GM21786 (cell line): Measurements from ENCODE around the gene NUDT2.
A peak's percentile ranks its signal among the peaks of the same experiment; 100 is the strongest.
"Not testable (repeated sequence)": the region's sequence is repeated elsewhere in the genome, so short reads cannot be mapped to it uniquely, and the experiment has no call there.

Source experiments
- ATAC-seq: cut with Tn5 transposase; IDR thresholded peaks from one replicate; pipeline ENCODE4 v1.9.1; 2021; ENCODE audit not compliant: unreplicated experiment

The NUDT2 gene

DNA sequence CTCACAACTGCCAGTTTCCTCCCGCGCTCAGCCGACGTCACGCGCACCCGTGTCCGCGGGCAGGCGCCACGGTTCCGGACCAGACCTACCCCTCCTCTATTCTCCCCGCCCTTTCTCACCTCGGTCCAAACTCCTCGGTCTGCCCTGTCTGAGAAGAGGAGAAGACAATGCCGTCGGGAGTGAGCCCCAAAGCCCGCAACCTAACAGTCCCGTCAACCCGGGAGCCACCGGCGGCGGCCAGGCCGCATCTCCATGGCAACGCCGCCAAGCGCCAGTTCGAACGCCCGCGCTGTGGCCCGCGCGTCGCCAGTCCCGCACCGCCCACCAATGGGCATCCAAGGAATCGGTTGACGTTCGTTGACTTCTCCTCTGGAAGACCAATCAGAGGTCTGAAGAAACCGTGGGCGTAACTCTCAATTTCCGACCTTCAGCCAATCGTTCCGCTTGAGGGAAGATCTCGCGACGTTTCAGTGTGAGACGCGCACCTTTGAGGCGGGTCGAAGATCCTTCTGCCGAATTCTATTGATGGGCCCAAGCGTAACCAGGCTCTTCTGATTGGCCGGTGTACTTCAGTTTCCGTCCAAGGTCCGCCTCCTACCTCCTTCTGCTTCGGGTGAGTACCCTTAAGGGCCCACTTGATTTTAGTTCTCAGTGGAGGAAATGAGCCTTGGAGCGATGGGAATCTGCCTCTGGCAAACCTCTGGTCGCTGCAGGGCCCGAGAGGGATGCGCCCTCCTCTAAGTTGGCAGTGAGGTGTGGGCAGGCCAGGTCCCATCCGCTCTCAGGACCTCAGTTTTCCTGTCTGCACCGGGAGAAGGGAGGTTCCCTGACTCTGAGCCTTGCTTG is at the start of gene NUDT2, which contains the start of gene KIF24:
NUDT2 (plus strand) TSS at position 583 of the 846 bp plus-strand sequence. CDS start 9,471 bp downstream, outside the sequence.
KIF24 (minus strand) TSS at position 282 of the 846 bp plus-strand sequence. CDS start 17,922 bp downstream, outside the sequence.
- ATAC-seq, result peak; percentile 95

DNA sequence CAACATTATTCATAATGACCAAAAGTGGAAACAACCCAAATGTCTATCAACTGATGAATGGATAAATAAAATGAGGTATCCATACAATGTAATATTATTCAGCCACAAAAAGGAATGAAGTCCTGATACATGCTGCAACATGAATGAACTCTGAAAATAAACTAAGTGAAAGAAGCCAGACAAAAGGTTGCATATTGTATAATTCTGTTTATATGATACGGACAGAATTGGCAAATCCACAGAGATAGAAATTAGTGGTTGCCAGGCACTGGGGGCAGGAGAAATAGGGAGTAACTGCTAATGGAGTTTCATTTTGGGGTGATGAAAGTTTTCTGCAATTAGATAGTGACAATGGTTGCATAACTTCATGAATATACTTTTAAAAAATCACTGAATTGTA is 47.3 kb upstream of the NUDT2 start:
- ATAC-seq, result no peak

DNA sequence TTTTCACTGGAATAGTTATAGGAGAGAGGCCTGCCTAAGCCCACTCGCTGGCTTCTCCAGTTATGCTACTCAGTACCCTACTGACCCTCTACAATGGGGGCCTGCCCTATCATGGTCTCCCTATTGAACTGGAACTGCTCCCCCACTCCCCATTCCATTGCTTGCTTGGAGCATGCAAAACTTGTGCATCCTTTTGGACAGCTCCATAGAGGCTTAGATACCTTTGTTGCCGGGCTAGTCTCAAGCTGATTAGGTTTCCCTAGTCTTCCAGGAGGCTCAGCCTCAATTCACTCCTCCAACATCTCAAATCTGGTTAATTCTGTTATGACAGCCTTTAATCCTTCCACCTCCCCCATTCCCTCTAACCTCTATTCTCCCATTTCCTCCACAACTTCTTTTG is 40.2 kb upstream of the NUDT2 start:
- ATAC-seq, result no peak

DNA sequence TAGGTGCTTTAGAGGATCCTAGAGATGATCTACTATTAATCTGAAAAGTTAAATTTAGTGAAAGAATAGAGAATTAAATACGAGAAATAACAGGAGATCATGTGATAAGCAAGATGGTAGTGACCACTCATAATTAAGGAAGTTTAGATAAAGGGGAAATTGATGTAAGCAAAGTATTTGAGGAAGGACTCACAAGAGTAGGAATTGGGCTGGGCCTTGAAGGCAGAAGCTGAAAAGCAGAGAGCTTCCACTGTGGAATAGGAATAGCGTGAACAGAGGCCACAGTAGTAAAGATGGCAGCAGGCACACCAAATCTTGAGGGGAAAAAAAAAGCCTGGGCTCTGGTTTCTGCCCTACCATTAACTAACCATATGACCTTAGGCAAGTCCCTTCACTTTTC is 38.3 kb upstream of the NUDT2 start:
- no peak for ATAC-seq

DNA sequence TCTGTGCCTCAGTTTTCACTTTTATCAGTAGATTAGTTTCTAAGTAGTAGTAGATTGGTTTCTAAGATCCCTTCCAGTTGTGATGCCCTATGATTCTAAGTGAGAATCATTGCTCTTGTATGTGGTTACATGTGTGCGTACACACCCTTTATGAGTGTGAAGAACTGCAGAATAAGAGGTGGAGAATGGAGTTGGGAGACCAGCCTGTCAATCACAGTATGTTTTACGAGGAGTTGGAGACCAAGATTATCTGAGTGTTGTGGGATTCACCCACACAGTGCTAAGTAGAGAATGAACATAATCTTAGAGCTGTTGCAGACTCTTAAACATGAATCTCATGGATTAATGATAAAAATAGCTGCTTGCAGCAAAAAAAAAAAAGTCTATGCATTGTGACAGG is 37.9 kb upstream of the NUDT2 start:
- ATAC-seq, result no peak

DNA sequence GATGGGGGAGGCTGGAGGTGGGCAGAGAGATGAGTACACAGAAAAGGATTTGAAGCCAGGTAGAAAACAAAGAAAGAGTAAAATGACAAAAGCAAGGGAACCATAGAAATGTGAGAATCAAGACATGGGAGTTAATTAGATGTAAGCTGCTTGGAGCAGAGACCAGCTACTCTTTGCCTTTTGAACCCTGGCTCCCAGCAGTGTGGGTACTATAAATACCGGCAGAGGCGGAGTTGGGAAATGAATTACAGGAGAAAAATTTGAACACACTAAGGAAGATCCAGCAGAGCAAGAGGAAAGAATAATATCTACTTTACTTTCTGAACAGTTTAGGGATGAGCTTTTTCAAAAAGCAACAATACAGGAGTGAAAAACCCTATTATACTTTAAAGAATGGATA is 36.8 kb upstream of the NUDT2 start:
- no peak for ATAC-seq

DNA sequence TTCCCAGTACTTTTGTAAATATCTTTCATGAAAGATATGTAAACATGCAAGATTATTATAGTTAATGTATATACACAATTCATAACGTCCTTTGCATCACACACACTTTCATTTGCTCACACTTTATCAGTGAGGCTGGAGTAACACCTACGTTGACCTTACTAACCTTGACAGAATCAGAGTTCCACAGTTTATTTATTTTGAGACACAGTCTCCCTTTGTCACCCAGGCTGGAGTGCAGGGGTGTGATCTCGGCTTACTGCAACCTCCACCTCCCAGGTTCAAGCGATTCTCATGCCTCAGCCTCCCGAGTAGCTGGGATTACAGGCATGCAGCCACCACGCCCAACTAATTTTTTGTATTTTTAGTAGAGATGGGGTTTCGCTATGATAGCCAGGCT is 28.3 kb upstream of the NUDT2 start:
- not testable (repeated sequence) for ATAC-seq

DNA sequence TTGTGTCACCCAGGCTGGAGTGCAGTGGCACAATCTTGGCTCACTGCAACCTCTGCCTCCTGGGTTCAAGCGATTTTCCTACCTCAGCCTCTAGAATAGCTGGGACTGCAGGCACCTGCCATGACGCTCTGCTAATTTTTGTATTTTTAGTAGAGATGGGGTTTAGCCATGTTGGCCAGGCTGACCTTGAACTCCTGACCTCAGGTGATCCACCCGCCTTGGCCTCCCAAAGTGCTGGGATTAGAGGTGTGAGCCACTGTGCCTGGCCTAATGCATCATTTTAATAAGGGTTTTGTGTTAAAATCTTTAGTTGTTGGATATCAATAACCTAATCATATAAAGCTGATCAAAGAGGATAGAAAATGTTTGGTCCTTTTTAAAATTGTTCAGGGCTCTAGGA is 21.1 kb upstream of the NUDT2 start:
- not testable (repeated sequence) for ATAC-seq

DNA sequence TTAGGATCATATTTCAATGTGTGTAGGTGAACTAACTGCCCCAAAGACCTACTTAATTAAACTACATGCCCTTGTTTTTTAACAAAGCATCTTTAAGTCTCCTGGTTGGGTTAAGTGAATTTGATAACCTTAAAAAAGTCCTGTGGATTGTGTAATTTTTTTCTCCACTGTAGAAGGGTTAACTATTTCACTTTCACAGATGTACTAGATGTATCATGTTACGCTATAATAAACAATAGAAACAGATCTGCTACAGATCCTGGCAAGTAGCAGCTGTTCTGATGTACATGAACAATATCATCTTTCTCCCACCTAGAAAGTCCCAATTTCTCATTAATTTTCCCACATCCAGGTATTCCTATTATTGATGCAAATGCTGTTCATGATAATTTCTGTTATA is 19.2 kb upstream of the NUDT2 start:
- no peak for ATAC-seq

DNA sequence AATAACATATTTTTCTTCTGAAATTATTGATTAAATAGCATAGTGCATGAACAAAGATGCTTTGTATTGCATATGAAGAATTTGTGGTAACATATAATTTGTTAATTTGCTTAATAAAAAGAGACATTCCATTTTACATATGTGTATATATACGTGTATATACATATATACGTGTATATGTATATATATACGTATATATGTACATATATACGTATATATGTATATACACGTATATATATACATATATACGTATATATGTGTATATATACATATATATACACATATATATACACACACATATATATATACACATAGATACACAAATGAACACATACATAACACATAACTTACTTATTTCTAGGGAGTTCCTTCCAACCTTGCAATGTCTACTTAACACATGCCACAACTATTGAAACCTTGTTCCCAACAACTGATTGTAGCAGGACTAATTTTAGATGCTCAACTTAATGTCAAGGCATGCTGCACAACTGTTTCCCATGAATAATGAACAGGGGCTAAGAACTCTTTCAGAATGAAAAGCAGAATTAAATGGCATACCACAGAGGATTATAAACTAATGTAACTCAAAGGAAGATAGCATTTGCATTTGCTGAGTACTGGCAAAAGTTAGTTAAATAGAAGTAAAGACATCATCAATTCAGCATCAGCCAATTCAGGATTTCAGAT is 17.7 kb upstream of the NUDT2 start:
- ATAC-seq, result no peak

DNA sequence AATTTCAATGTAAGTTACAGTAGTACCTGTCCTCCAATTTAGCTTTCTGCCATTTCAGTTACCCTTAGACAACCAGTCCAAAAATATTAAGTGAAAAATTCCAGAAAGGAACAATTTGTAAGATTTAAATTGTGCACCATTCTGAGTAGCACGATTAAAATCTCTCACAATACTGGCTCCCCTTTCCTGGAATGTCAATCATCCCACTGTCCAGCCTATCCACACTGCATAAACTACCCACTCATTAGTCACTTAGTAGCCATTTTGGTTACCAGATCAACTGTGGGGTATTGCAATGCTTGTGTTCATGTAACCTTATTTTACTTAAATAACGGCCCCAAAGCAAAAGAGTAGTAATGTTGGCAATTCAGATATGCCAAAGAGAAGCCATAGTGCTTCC is 11.9 kb upstream of the NUDT2 start:
- no peak for ATAC-seq

DNA sequence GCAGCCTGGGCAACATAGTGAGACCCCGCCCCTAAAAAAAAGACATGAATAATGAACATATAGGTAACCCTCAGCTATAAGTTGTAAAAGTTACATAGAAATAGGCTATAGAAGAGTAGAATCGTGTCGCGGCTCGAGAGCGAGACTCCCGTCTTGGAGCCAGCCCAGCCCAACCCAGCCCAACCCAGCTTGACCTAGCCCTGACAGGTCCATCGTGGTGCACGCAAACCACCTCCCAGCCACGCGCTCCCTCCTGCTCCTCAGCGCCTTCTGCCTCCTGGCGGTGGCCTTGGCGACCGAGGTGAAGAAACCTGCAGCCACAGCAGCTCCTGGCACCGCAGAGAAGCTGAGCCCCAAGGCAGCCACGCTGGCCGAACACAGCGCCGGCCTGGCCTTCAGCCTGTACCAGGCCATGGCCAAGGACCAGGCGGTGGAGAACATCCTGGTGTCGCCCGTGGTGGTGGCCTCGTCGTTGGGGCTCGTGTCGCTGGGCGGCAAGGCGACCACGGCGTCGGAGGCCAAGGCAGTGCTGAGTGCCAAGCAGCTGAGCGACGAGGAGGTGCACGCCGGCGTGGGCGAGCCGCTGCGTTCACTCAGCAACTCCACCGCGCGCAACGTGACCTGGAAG is 11.1 kb upstream of the NUDT2 start:
- no peak for ATAC-seq

DNA sequence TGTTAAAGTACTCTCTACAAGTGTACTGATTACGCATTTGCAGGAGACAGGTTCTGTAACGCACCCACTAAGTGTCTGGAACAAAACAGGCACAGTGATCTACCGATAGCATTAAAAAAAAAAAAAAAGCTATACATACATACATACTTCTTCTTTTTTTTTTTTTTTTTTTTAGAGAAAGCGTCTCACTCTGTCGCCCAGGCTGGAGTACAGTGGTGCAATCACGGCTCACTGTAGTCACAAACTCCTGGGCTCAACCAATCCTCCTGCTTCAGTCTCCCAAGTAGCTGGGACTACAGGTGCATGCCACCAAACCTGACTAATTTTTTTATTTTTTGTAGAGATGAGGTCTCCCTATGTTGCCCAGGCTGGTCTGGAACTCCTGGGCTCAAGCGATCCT is 7.9 kb upstream of the NUDT2 start:
- no peak for ATAC-seq

DNA sequence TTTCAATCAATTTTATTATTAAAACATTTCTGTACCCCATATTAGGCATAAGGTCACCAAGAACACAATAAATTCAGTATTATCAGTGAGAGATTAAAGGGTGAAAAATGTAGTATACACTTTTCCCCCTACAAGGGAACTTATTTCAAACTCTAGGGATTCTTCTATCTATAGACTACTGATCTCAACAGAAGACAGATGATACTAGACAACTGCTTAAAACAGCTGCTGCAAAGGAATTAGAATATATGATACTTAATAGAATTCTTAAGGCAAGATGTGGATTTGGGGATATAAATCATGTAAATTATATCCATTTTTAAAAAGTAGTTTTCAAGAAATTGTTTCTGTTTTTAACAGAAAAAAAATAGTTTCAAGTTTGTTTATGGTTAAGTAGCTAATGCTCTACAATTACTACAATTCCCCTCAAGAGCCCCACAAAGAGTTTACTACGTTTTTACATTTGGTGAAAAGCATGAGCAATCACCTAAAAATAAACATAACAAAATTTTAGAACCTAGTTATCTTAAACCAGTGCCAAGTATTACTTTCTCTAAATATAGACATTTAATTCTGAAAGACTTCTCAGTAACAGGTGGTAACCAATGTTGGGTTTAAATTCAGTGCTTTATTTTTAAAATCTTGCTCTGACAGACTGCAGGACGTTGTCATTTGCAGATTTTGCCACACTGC is 6.3 kb upstream of the NUDT2 start:
- ATAC-seq, result no peak

DNA sequence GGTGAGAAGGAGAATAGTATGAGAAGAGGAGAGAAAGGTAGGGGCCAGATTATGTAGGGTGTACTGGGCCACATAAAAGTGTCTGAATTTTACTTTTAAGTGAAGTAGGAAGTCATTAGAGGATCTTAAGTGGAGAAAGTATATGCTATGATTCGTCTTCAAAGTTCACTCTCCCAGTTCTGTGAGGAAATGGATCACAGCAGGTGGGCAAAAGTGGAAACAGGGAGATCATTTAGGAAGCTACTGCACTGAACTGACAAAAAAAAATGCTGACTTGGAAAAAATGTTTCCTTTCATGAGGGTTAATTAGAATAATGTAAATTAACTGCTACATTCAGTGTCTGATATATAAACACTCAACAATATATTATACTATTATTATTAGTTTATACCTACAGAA is 2.7 kb upstream of the NUDT2 start:
- no peak for ATAC-seq

DNA sequence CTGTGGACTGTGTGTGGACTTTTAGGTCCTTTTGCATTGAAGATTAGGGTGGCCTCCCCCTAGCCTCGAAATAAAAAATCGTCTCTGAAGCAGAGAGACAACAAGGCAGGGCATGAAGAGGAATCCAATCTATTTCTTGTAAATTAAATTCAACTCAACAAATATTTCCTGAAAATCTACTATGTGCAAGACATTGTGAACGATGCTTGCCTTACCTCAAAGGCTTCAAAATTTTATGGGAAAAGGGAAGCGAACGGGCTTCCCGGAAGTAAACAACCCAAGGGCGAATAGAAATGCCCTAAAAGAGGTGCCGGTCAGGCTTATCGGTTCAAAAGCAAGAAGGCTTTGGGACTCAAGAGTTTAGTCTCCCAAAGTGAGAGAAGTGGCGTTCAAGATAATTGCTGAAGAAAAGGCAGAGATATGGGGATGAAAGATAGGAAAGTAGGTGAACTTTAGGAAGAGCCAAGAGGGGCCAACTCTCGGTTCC is 826 bp upstream of the NUDT2 start:
- ATAC-seq, result no peak

DNA sequence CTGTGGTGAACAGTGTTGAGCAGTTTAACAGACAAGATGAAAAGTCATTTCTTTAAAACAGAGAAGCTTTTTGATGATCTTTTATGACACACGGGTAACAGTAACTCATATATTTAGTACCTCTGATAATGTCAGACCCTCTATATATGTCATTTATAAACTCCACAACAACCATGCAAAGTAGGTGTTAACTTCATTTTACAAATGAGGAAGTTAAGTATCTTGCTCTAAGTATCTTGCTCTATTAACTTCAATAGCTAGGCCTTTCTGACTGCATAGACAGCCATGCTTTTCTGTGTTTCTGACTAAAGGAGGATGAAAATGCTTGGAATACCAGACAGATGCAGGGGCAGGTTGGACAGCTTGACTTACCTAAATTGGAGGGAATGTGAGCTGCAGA is 1.8 kb downstream of the NUDT2 start:
- ATAC-seq, result no peak

DNA sequence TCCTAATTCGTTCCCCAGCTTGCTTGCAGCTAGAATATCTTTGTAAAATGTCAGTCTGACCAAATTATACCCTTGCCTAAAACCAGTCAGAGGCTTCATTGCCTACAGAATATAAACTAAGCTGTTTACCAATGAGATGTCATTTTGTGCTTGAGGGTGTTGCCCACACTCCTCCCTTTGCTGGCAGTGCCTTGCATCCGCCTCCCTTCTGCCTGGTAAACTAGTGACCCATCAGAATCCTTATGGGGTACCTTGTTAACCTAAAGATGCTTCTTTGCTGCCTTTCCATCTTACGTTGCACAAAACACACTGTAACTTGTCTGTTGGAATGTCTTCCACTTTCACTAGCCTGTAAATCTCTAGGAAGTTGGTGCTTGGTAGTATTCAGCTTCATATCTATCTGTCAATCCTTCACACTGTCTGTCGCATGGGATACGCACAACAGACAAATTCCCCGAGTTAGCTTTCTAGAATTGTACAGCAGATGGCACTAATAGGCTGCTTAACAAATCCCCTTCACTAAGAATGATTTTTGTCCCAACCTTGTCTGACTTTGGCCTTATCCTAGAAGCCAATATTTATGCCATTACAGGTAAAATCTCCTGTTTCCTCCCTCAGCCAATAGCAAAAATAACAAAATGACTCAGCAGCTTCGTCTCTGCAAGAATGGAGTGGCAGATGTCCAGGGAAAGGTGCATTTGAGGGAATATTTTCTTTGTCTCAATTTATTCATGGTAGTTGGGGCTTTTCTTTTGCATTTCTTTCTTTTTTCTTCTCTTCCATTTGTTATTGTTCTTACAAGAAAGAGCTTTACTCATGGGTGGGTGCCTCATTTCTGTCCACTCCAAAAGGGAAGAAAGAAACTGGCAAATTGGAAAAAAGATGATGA is 3.0 kb downstream of the NUDT2 start:
- no peak for ATAC-seq

DNA sequence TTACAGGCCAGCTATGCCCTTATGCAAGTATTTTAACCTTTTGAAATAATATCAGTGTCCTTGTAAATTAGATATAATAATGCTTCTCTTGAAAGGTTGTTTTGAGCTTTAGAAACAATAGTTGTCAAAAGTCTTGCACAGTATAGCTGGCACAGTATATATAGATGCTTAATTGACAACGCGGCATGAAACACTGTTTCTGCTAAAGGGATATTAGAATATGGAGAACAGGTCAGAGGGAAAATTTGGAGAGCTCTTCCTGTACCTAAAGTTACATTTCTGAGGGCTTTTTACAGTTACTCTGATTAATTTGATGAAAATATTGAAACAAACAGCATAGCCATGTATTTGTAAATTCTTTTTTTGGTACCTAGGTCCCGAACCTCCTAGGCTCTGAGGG is 4.5 kb downstream of the NUDT2 start:
- no peak for ATAC-seq

DNA sequence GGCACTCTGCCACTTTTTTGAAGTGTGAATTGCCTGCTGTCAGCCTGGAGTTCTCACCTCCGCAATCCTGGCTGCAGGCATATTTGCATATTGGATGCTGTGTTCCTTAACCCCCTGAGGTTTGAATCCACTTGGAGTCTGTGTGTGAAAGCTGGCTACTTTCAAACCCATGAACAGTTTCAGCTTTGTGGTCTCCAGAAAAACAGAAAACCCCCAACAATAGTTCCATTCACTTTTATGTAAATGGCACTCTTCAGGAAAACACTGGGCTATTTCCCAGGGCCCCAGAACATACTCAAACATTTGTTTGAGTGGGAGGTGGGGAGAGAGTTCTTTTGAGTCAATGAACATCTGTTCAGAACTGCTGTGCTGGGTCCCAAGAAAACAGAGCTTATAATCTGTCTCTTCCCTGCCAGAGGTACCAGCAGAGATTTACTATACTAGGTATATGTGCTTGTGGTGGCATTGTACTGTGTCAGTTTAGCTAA is 5.0 kb downstream of the NUDT2 start:
- ATAC-seq, result no peak
